IMR-90 (cell line): ENCODE results near the gene PDXK.

Experiments used
- CEBPB ChIP-seq: IDR thresholded peaks from 2 replicates; pipeline ENCODE4 v1.6.1; 2012; ENCODE audit warnings: low read depth, low read length, improper control_type of control experiment
- POLR2A ChIP-seq: IDR thresholded peaks from 2 replicates; pipeline ENCODE4 v1.6.1; 2012; ENCODE audit warnings: mild to moderate bottlenecking, low read depth, low read length
- TF ChIP-seq, protein P1 (sequence below): conservative IDR thresholded peaks from 2 replicates; pipeline ENCODE4 v1.5.1; 2012; ENCODE audit warnings: mild to moderate bottlenecking, low read depth, low read length, improper control_type of control experiment

GRCh38 chr21:43774163-43774562 lies 55.2 kb downstream of the PDXK start:
- TF ChIP-seq, protein P1, sequence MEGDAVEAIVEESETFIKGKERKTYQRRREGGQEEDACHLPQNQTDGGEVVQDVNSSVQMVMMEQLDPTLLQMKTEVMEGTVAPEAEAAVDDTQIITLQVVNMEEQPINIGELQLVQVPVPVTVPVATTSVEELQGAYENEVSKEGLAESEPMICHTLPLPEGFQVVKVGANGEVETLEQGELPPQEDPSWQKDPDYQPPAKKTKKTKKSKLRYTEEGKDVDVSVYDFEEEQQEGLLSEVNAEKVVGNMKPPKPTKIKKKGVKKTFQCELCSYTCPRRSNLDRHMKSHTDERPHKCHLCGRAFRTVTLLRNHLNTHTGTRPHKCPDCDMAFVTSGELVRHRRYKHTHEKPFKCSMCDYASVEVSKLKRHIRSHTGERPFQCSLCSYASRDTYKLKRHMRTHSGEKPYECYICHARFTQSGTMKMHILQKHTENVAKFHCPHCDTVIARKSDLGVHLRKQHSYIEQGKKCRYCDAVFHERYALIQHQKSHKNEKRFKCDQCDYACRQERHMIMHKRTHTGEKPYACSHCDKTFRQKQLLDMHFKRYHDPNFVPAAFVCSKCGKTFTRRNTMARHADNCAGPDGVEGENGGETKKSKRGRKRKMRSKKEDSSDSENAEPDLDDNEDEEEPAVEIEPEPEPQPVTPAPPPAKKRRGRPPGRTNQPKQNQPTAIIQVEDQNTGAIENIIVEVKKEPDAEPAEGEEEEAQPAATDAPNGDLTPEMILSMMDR, result no peak
- TF ChIP-seq CEBPB (no peak), POLR2A (no peak)
